ENCODE data around the gene LRRC27.
"Not testable (repeated sequence)": the region's sequence is repeated elsewhere in the genome, so short reads cannot be mapped to it uniquely, and the experiment has no call there.

Gene LRRC27

DNA sequence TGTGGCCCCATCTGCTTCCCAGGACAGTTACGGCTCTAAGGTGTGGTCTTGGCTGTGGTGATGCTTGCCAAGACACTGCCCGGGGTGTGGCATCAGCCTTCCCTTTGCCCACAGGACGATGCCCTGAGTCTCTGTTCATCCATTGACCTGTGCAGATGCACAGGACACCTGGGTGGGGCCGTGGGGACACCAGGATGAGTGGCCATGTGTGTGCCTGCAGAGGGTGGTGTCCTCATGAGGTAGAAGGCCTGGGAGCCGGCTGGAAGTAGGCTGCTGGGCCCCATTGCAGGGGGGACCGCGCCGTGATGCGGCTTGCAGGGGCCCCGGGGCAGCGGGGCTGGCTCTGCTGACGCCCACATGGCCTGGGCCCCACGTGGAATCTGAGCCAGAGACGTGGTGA, 42.6 kb downstream of the LRRC27 start:
- no peak for DNase-seq (ENCODE audit: low read depth in 3 of 3)

DNA sequence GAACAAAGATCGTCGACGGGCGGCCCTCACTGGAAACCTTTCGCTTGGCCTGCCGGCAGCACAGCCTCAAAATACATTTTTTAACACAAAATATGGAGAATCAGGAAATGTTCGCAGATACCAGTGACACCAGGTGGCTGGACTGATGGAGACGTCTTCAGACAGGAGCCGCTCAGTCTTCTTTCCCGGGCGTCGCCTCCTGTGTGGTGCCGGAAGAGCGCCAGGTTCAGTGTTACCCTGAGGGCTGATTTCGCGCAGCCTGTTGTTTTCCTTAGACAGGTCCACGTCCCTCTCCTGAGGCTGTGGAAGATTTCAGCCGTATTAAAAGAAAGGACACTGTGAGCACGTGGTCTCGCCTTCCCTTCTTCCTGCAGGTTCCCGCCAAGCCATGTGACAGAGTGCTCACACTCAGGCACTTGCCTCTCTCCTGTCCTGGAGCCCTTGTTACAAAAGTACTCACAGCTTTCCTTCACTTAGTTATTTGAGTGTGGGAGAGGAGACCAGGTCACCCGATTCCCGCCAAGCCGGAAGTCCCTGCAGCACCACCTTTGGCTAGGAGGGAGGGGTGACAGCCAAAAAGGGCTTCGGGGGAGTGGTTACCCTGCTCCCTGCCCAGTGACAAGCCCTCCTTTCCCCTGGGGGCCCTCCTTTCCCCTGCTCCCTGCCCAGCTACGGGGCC, 43.3 kb downstream of the LRRC27 start:
- no peak for DNase-seq (ENCODE audit: low read depth in 3 of 3)

DNA sequence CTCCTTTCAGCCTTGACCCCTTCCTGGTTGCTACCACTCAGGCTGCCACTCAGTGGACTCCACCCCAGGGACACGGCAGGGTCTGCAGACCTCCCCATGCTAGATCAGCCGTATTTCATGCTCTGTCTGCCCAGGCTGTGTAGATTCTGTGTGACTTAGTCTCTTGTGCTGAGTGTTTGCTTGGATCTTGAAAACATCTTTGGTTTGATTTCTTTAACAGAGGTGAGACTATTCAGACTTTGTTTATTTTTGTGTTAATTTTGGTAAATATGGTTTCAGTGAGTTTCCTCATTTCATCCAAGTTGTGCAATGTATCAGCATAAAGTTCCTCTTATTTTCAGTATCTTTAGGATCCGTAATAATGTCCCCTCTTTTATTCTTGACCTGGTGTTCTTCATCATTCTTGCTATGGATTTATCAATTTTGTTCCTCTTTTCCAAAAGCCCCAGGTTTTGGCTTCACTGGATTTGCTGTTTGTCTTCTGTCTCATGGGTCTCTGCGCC, 43.9 kb downstream of the LRRC27 start:
- no peak for DNase-seq (ENCODE audit: low read depth in 3 of 3)

DNA sequence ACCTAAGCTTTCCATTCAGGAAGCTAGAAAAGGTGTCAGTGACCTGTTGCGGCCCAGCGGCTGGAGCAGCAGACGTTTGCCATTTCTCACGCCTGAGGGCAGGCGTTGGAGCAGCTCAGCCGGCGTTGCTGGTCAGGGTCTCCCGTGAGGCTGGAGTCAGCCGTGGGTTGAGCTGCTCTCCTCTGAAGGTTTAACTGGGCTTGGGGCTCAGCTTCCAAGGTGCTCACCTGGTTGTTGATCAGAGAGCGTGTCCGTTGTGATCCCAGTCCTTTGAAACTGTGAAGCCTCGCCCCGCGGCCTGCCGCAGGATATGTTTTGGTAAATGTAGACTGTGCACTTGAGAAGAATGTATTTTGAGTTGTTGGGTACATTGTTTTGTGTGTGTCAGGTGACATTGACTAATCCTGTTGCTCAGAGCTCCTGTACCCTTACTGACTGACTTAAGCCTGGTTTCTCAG, 44.4 kb downstream of the LRRC27 start:
- no peak for DNase-seq (ENCODE audit: low read depth in 3 of 3)

DNA sequence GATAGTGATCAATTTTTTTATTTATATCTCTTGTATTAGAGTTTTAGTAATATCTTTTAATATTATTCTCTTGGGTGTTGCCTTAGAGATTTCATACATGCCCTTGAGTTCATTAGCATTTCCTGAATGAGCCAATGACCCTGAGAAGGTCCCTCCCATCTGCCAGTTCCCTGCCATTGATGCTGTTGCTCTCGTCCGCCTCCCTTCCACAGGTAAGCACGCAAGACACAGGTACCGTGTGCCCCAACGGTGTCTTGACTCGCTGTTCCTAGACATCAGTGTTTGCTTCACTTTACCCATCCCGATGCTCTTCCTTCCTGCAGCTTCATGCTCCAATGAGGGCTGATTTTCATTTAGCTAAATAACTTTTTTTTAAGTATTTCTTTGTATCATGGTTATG, 45.3 kb downstream of the LRRC27 start:
- no peak for DNase-seq (ENCODE audit: low read depth in 3 of 3)

DNA sequence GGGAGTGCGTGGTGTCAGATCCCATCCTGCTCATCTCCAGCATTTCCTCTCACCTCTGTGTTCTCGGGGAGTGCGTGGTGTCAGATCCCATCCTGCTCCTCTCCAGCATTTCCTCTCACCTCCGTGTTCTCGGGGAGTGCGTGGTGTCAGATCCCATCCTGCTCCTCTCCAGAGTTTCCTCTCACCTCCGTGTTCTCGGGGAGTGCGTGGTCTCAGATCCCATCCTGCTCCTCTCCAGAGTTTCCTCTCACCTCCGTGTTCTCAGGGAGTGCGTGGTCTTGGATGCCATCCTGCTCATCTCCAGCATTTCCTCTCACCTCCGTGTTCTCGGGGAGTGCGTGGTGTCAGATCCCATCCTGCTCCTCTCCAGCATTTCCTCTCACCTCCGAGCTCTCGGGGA, 47.0 kb downstream of the LRRC27 start:
- DNase-seq (ENCODE audit: low read depth in 3 of 3), result not testable (repeated sequence)

DNA sequence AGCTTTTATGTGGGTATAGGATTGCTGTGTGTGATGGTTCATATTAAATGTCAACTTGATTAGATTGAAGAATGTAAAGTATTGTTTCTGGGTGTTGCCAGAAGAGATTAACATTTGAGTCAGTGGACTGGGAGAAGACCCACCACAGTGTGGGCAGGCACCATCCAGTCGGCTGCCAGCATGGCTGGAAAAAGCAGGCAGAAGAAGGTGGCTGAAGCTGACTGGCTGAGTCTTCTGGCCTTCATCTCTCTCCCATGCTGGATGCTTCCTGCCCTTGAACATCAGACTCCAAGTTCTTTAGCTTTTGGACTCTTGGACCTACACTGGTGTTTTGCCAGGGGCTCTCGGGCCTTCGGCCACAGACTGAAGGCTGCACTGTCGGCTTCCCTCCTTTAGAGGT, 49.0 kb downstream of the LRRC27 start:
- not testable (repeated sequence) for DNase-seq (ENCODE audit: low read depth in 3 of 3)

DNA sequence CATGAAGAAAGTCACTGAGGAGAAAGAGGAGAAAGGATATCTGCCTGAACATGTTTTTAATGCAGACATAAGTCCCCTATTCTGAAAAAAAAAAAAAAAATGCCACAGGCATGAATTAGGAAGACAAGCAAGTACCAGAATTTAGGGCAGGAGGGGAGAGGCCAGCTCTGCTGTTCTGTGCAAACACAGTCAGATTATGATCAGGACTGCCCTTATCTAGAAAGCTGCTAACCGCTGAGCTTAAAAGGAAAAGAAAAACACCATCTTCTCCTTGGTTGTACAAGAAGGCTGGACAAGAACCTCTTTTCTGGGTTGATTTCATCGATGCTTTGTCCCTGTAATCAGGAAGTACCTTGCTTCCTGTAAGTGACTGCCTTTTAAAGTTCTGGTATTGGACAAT, 49.7 kb downstream of the LRRC27 start:
- DNase-seq (ENCODE audit: low read depth in 3 of 3), result no peak

DNA sequence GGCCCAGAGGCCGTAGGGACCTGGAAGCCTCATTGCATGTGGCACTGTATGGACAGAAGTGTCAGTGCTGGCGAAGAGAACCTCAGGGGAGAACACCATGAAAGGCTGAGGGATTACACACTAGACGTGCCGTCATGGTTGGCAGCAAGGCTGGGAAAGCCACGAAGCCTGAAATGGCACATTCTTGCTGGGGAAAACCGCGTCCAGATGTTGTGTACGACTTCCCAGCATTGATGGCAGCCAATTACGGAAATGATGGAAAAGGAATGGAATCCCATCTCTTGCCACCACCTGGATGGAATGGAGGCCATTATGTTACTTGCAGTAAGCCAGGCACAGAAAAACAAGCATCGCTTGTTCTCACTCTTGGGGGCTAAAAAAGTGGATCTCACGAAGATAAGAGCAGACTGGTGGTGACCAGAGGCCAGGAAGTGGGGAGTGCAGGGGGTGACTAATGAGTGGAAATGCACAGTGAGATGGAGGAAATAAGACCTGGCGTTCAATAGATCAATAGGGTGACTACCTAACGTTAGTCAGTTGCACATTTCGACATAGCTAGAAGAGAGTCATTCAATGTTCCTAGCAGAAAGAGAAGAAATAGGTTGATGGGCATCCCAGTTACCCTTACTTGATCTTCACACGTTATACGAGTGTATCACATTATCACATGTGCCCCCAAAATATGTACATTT, 50.4 kb downstream of the LRRC27 start:
- DNase-seq (ENCODE audit: low read depth in 3 of 3), result no peak

DNA sequence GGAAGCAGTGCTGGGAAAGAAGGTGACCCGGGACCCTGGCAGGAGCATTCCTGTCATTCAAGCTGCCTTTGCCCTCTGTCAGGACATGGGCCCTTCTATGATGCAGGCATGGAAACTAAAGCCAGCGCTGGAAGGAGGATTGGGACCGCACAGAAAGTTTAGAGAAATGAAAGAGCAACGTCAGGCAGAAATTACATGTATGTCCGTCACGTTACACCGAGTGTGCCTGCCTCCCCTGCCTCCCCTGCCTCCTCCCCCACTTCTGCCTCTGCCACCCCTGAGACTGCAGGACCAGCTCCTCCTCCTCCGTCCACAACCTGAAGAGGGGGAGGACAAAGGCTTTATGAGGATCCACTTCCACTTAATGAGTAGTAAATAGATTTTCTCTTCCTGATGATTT, 51.1 kb downstream of the LRRC27 start:
- DNase-seq (ENCODE audit: low read depth in 3 of 3), result no peak

DNA sequence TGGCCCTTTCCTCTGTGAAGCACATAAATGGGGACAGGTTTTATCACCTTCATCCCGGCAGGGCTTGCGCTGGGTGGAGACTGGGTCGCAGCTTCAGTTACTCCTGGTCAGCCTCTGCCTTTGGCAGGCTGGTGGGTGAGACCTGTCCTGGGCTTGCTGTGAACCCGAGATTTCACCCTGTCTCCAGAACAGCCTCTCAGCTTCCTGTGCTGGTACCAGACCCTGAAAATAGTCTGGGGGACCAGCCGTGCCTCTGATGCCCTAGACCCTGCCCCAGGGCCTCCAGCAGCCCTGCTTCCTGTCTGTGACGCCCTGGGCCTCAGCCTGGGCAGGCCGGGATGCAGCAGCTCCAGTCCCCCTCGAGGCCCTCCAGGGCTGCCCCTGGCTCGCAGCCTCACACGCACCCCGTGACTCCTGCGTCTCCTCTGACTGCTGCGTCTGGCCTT, 51.8 kb downstream of the LRRC27 start:
- no peak for DNase-seq (ENCODE audit: low read depth in 3 of 3)

DNA sequence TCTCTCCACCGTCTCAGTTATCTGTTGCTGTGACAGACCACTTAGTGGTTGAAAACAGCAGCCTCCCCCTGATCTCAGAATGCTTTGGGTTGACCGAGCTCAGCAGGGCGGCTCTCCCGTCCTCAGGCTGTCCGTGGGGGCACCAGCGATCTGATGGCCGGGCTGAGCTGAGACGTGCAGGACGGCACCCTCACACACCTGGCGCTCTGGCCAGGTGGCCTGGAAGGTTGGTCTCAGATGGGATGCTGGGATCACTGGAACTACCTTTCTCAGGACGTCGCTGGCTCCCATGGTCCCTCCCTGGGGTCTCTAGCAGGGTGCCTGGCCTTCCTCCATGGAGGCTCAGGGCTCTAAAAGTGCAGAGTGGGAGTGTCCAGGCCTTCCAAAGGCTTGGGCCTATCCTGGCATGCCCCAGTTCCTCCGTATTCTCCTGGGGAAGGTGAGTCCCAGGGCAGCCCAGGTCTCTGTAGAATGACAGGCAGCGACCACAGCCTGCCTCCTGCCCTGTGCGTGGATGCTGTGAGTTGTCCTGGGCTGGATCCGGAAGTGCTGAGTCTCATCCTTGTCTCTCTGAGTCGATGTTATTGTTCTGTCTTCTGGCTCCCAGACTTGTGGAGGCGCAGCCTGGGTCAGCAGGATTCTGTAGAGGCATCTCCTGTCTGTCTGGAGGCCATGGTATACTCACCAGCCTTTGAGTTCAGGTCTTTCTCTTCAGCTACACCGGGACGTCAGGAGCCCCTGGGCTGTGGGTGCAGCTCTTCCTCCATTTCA, 52.8 kb downstream of the LRRC27 start:
- DNase-seq (ENCODE audit: low read depth in 3 of 3), result no peak

DNA sequence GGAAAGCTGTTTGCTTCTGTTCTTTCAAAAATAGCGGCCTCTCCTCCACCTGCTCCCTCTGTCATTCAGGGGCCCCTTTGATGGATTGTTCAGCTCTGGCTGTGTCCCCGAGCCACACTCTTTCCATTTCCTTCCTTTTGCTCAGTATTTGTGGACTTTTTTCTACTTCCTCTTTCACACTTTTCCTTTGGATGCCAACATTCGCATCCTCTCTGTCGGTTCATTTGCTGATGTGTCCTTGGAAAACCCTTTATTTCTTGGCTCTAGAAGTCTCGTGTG, 53.3 kb downstream of the LRRC27 start:
- DNase-seq (ENCODE audit: low read depth in 3 of 3), result no peak

DNA sequence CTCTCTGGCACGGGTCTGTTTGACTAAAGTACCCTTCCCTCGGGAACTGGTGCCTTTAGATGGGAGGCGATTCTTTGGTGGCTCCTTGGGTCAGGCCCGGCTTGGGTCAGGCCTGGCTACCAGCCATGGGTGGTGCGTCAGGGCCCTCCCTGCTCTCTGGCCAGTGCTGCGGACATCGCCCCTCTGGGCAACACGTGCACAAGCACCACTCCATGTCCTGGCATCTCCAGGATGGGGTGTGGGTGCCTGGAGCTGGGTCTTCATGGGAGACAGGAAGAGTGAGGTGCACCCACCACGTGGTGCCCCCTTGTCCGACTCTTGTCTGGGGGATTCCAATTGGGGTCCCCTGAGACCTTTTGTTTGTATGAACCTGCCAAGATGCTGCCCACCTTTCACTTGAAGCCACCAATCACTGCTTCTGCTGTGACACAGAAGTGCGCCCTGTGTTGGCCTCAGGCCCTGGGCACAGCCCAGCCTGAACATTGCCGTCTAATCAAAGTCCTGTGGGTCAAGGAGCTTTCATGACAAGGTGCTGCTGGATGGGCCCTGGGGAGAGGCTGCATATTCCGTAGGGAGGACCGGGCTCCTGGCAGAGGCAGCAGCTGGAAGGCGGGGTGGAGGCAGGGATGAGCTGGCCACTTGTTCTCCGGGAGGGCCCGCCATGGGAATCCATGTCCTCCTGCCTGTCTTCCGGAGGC, 53.9 kb downstream of the LRRC27 start:
- DNase-seq (ENCODE audit: low read depth in 3 of 3), result no peak

DNA sequence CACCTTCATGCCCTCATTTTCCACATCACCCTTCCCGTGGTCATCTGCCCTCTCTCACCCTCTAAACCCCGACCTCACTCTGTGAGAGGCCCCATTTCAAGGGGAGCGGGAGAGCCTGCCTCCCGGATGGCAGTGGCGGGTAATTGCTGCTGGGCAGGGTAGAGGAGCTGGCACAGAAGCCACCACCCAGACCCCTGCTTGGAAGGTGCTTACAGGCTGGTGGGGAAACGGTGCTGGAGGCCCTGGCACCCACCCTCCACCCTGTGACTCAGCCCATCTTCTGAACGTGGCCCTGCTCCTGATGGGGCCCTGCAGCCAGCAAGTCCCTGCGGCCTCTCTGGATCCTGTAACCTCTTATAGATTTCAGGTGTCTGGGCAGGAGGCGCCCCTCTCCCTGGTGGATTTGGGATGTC, 54.4 kb downstream of the LRRC27 start:
- no peak for DNase-seq (ENCODE audit: low read depth in 3 of 3)

DNA sequence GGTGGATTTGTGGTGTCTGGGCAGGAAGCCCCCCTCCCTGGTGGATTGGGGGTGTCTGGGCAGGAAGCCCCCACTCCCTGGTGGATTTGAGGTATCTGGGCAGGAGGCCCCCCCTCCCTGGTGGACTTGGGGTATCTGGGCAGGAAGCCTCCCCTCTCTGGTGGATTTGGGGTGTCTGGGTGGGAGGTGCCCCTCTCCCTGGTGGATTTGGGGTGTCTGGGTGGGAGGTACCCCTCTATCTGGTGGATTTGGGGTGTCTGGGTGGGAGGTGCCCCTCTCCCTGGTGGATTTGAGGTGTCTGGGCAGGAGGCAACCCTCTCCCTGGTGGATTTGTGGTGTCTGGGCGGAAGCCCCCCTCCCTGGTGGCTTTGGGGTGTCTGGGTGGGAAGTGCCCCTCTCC, 54.9 kb downstream of the LRRC27 start:
- DNase-seq (ENCODE audit: low read depth in 3 of 3), result not testable (repeated sequence)

DNA sequence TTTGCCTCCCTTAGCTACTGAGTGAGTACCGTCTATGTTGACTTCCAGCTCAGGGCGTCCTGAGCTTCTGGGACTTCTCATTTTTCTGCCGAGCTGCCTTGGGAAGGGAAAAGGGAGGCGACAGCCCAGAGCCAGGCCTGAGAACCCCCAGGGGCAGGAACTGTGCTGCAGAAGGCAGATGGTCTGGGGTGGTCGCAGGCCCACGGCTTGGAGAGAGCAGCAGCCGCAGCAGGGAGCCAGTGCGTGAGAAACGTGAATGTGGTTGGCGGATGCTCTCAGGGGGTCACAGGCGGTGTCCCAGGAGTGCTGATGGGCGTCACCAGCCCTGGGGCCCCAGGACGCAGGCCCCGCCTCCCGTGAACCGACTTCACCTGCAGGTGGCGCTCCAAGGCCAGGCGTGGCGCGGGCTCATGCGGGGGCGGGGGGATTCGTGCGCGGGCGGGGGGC, 55.8 kb downstream of the LRRC27 start:
- DNase-seq (ENCODE audit: low read depth in 3 of 3), result peak; percentile 41 to 77 (median 52)

DNA sequence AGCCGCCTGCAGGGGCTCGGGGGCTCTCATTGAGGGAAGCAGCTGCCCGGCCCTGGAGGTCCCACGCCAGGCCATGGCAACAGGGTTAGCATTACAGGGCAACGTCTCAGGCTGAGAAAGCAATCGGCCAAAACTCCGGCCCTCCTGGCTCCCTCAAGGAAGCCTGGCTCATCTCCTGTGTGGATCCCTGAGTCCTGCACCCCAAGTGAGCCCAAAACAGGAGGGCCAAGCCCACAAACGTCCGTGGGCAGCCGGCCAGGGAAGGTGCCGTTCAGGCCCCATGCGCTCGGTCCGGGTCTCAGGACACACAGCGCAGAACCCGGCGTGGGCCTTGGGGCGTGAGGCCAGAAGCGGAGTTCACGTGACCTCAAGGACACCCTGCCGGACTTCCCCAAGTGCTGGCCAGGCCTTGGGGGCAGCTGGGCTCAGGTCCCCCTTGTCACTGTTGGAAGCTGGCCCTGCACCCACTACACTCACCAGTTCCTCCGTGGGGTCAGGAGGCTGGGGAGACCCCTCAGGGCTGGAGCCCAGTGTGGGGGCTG, 57.0 kb downstream of the LRRC27 start:
- no peak for DNase-seq (ENCODE audit: low read depth in 3 of 3)

DNA sequence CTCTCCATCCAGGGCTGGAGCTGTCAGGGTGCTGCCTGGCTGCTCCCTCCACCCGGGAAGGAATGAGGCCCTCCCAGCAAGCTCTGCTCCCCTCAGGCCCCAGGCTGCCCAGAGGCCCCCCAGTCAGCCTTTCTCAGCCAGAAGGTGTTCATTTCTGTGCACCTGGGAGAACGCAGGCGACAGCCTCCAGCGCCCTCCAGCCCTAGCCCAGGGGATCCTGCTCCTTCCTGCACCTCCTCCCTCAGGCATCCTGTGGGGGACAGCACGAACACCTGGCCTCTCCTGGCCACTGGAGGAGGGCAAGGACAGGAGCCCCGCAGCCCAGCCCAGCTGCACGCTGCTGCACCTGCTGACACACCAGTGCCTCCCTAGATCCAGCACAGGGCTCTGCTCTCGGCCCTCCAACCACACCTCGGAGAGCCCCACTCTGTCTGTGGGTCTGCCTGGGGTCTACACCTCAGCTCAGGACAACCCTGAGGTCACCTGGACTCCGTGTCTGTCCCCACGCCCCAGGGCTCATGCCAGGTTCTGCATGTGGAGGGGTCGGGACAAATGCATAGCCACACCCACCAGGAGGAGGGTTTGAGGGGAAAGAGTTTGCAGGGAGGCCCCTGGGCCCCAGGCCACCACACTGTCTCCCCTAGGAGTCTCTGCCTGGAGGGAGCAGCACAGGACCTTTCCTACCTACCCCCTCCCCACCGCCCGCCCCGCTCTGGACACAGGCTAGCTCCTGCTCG, 57.6 kb downstream of the LRRC27 start:
- DNase-seq (ENCODE audit: low read depth in 3 of 3), result no peak

DNA sequence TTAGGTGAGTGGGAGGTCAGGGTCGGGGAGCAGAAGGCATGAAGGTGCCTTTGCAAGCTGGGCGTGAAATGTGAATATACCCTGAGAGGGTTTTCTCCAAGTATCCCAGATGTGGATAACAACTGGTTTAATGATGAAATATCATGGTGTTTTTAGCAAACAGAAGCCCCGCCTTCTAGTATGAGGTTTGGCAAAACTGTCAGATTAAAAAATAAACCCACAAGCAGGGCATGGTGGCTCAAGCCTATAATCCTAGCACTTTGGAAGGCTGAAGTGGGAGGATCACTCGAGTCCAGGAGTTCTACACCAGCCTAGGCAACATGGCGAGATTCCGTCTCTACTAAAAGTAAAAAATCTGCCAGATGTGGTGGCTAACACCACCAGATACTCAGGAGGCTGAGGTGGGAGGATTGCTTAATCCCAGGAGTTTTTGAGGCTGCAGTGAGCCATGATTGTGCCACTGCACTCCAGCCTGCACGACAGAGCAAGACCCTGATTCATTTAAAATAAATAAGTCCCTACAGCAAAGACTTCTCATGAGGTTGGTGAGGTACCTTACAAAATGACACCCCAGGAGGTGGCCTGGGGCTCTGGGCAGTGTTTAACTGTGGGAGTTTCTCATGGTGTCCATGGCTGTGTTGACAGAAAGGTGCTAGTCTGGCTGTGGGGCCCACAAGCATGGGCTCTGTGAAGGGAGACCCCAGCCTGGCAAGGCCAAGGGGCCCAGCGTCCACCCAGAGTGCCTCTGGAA, 58.4 kb downstream of the LRRC27 start:
- DNase-seq (ENCODE audit: low read depth in 3 of 3), result no peak
